Thyroid gland (tissue), 4 donors: ENCODE data around the gene SPOCK2.

Source experiments
- CTCF ChIP-seq, 6 experiments: fragments of 200-600 bp in 3 of 6; fragments of 450-650 bp in 3 of 6; sonication (generic) in 3 of 6; IDR thresholded peaks; one replicate each; pipeline ENCODE4 v1.5.1; 2016 to 2019; ENCODE audit warnings: antibody characterized with exemption in 6 of 6, mild to moderate bottlenecking in 2 of 6, inconsistent platforms in 1 of 6, moderate library complexity in 1 of 6
- POLR2A ChIP-seq, 2 donors: fragments of 450-650 bp; IDR thresholded peaks; one replicate each; pipeline ENCODE4 v1.6.1; 2017; ENCODE audit warnings: antibody characterized with exemption in 2 of 2, mild to moderate bottlenecking in 2 of 2, moderate library complexity in 1 of 2

- TF ChIP-seq CTCF (IDR thresholded peaks at IDR 0.05) (no peak), POLR2A (IDR thresholded peaks at IDR 0.05) (no peak)
Measured at GRCh38 chr10:72009051-72009424, 79.3 kb downstream of the SPOCK2 start.
